Aorta (tissue), 5 donors: ENCODE measurements around the gene RGS9. TPM values are rescaled to one million over a fixed set of nuclear protein-coding genes. Genes with fewer than 3 reads are reported as not detected.

Experiments used
- ATAC-seq: fragments of 200-7000 bp; cut with Tn5 transposase; one replicate; pipeline ENCODE4 v1.9.1; 2022; ENCODE audit warnings: moderate library complexity; ENCODE audit not compliant: low FRiP score
- DNase-seq, 2 donors: peaks; one replicate each; pipeline ENCODE4 v3.0.0-alpha.2; 2020
- H3K27ac ChIP-seq, 2 donors: one replicate each; pipeline ENCODE4 v1.5.1; 2013; ENCODE audit warnings: low read length in 2 of 2, mild to moderate bottlenecking in 2 of 2, moderate library complexity in 2 of 2, control low read depth in 1 of 2, inconsistent platforms in 1 of 2, low read depth in 1 of 2
- H3K27me3 ChIP-seq, 2 donors: one replicate each; pipeline ENCODE4 v1.6.1; 2013; ENCODE audit warnings: control low read depth in 1 of 2, low read length in 1 of 2, mild to moderate bottlenecking in 1 of 2, moderate library complexity in 1 of 2; ENCODE audit not compliant: insufficient read depth in 2 of 2, control insufficient read depth in 1 of 2
- H3K36me3 ChIP-seq, 2 donors: one replicate each; pipeline ENCODE4 v1.6.1; 2013; ENCODE audit warnings: control low read depth in 1 of 2, low read length in 1 of 2, mild to moderate bottlenecking in 1 of 2; ENCODE audit not compliant: insufficient read depth in 2 of 2, control insufficient read depth in 1 of 2
- H3K4me1 ChIP-seq, 2 donors: one replicate each; pipeline ENCODE4 v1.6.1; 2013; ENCODE audit warnings: low read length in 2 of 2, control low read depth in 1 of 2, mild to moderate bottlenecking in 1 of 2, moderate library complexity in 1 of 2; ENCODE audit not compliant: insufficient read depth in 2 of 2, control insufficient read depth in 1 of 2
- H3K4me3 ChIP-seq, 2 donors: one replicate each; pipeline ENCODE4 v1.5.1; 2013; ENCODE audit warnings: low read length in 2 of 2, control low read depth in 1 of 2, mild to moderate bottlenecking in 1 of 2
- H3K9me3 ChIP-seq: one replicate; pipeline ENCODE4 v1.6.1; 2013; ENCODE audit warnings: mild to moderate bottlenecking, low read length; ENCODE audit not compliant: control insufficient read depth
- WGBS, 2 donors: extraction: QIAGEN DNeasy Blood & Tissue Kit; methylation state at CpG; one replicate each; pipeline ENCODE4 v1.1.7; 2013; 5-methylcytosine and 5-hydroxymethylcytosine counted together
- intact Hi-C, 2 donors: fragments of 100-400 bp; cut with DNase I; formaldehyde crosslinking; loops; one replicate each; pipeline versions ENCODE4 v1.14.2 to v1.15.0; 2022
- polyA plus RNA-seq, 2 donors: library from polyadenylated mRNA; stranded (reverse); fragments of 200-250 nt; gene quantifications; one replicate each; pipeline ENCODE4 v1.2.3, GENCODE V29; 2013
- total RNA-seq, 2 donors: library from RNA; stranded (reverse); fragmentation: NEBNext Ultra II Directional; extraction: Animal tissue kit (Norgen Biotek cat#: 25700); gene quantifications; one replicate each; pipeline ENCODE4 v1.2.1, GENCODE V29; 2021
- donor health status: healthy with polysubstance abuse.
- donor health status: Bipolar disorder and iron deficiency.
- donor health status: DM: no; HTN: no; CAD: no.
- donor health status: DM: no; HTN: no; CAD: no.
- donor health status: DM: yes; HTN: yes; CAD: no.

The RGS9 gene
- total and polyA plus RNA-seq, 4 donors: 0.75 to 7.1 (median 2.2) TPM

DNA sequence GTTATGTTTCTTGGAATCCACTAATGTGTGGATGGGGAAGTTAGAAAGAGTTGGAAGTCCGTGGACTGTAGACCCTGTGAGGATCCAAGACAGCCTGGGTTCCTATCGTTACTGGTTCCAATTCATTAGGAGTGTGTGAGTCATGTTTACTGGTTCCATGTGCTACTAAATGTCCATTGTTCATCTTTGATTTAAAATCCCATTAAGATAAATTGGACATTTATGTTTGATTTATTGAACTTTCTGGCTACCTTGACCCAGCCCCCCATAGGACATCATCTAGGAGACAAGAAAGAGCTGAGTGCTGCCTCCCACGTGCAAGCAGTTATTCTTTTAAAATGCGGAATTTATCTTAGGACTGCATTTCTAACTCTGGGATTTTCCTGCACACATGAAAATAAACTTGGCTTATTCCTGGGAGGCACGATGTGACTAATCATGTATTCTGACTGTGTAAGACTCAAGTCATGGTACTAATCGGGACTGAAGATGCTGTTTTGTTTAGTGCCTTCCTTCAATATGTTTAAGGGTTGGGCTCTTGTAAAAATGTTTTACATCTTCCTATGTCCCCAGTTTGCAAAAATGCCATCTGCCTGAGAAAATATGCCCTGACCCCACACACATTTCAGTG is 53.4 kb downstream of the RGS9 start:
- no peaks in the 10 kb centered on the region for H3K9me3 ChIP-seq
- H3K36me3 ChIP-seq: no peaks in the 10 kb centered on the region
- no peak overlapping the region for H3K27ac ChIP-seq
- intact Hi-C loops: no loop called here
- no peak overlapping the region for H3K4me3 ChIP-seq
- H3K27me3 ChIP-seq: peaks cover 0 to 1% of the 10 kb centered on the region in 2 donors
- no peak for DNase-seq
- ATAC-seq: no peak
- 68 to 73% methylated on average over 6 of the region's 6 CpGs for WGBS, 2 donors
- no peaks in the 10 kb centered on the region for H3K4me1 ChIP-seq

- WGBS, 2 donors: 66 to 81% methylated on average over 8 of the region's 8 CpGs
- peaks cover 0 to 1% of the 10 kb centered on the region in 2 donors for H3K27me3 ChIP-seq
- intact Hi-C loops: no loop called here
Observed at GRCh38 chr17:65191811-65192740, 54.9 kb downstream of the RGS9 start.

DNA sequence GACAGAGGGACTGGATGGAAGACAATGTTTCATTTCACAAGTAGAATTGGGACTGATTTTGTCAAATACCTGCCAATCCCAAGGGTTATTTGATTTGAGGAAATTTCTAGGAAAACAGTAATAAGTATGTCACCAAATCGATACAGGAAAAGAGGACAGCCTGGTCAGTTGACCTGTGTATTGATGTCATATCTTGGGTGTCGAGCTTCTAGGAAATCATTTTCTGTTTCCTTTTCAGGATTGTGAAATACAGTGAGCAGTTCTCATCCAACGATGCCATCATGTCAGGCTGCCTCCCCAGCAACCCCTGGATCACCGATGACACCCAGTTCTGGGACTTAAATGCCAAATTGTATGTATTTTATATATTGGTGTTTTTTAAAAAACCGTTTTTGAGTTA is 56.1 kb downstream of the RGS9 start:
- DNase-seq: no peak
- H3K36me3 ChIP-seq: no peaks in the 10 kb centered on the region
- WGBS, 2 donors: 86 to 88% methylated on average over 5 of the region's 5 CpGs
- H3K9me3 ChIP-seq: no peaks in the 10 kb centered on the region
- intact Hi-C loops: no loop called here
- H3K4me3 ChIP-seq: no peak overlapping the region
- no peak overlapping the region for H3K27ac ChIP-seq
- no peaks in the 10 kb centered on the region for H3K4me1 ChIP-seq
- ATAC-seq: no peak
- H3K27me3 ChIP-seq: peaks cover 0 to 1% of the 10 kb centered on the region in 2 donors

More at GRCh38 chr17:65191811-65192740, 54.9 kb downstream of the RGS9 start:
- no peak overlapping the region for H3K4me3 ChIP-seq
- H3K36me3 ChIP-seq: no peaks in the 10 kb centered on the region
- no peak for ATAC-seq
- no peaks in the 10 kb centered on the region for H3K9me3 ChIP-seq
- no peaks in the 10 kb centered on the region for H3K4me1 ChIP-seq
- DNase-seq: no peak
- H3K27ac ChIP-seq: no peak overlapping the region

- intact Hi-C loops: no loop called here
- no peak overlapping the region for H3K27ac ChIP-seq
- H3K36me3 ChIP-seq: no peaks in the 10 kb centered on the region
- H3K4me1 ChIP-seq: no peaks in the 10 kb centered on the region
- WGBS, 2 donors: 81% methylated on average over 9 of the region's 9 CpGs
- H3K27me3 ChIP-seq: peaks cover 0 to under 1% of the 10 kb centered on the region in 2 donors
- no peak overlapping the region for H3K4me3 ChIP-seq
- H3K9me3 ChIP-seq: no peaks in the 10 kb centered on the region
- ATAC-seq (no peak), DNase-seq (no peak)
Observed at GRCh38 chr17:65193716-65194293, 56.6 kb downstream of the RGS9 start.

GRCh38 chr17:65194670-65195334 is 57.6 kb downstream of the RGS9 start:
- no peaks in the 10 kb centered on the region for H3K27me3 ChIP-seq
- intact Hi-C loops: loop anchor here in 1 of 2 donors (5.0 kb wide), 1 partner anchor 258 kb away; no protein-coding TSS in a partner anchor
- H3K4me1 ChIP-seq: no peaks in the 10 kb centered on the region
- ATAC-seq (no peak), DNase-seq (no peak)
- H3K9me3 ChIP-seq: no peaks in the 10 kb centered on the region
- WGBS, 2 donors: 90% methylated on average over 9 of the region's 9 CpGs
- H3K36me3 ChIP-seq: no peaks in the 10 kb centered on the region
- no peak overlapping the region for H3K27ac ChIP-seq
- H3K4me3 ChIP-seq: no peak overlapping the region

DNA sequence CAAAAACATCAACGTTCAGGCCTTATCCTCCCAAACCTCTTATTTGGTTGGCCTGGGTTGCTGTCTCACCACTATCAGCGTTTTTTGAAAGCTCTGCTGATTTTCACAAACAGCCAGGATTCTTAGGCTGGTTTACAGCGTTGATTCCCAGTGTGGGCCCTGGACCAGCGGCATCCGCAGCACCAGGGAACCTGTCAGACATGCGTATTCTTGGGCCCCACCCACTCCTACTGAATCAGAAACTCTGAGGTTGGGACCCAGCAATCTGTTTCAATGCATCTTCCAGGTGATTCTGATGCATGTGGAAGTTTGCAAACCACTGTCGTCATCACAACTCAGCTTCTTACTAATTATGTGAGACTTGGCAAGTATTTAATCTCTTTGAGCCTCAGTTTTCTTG is 58.5 kb downstream of the RGS9 start:
- Histone ChIP-seq H3K4me1 (no peaks in the 10 kb centered on the region), H3K27ac (no peak overlapping the region), H3K9me3 (no peaks in the 10 kb centered on the region), H3K36me3 (no peaks in the 10 kb centered on the region), H3K27me3 (no peaks in the 10 kb centered on the region), H3K4me3 (no peak overlapping the region)
- intact Hi-C loops: loop anchor here in 1 of 2 donors (5.0 kb wide), 1 partner anchor 258 kb away; no protein-coding TSS in a partner anchor
- DNase-seq (no peak), ATAC-seq (no peak)
- 69 to 75% methylated on average over 7 of the region's 7 CpGs for WGBS, 2 donors

DNA sequence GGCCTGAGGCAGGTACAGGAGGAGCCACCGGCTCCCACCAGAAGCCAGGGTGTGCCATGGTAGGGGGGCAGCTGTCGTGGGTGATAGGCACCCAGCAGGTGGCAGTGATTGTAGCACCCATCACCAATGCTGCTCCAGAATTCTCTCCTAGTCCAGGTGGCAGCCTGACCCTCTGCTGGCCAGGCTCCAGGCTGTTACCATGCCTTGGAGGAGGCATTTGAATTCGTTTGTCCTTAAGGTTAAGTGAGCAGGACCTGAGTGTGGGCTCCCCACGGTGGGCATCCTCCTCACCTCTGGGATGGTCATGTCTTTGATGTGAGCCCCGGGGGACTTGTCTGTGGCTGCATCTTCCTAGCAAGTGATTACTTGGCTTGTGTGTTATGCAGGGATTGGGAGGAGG is 59.4 kb downstream of the RGS9 start:
- H3K27me3 ChIP-seq: no peaks in the 10 kb centered on the region
- 84 to 86% methylated on average over 5 of the region's 5 CpGs for WGBS, 2 donors
- ATAC-seq: no peak
- no peak overlapping the region for H3K4me3 ChIP-seq
- intact Hi-C loops: loop anchor here in 1 of 2 donors (5.0 kb wide), 1 partner anchor 259 kb away; no protein-coding TSS in a partner anchor
- no peaks in the 10 kb centered on the region for H3K9me3 ChIP-seq
- DNase-seq: no peak
- no peaks in the 10 kb centered on the region for H3K4me1 ChIP-seq
- H3K36me3 ChIP-seq: no peaks in the 10 kb centered on the region
- no peak overlapping the region for H3K27ac ChIP-seq

DNA sequence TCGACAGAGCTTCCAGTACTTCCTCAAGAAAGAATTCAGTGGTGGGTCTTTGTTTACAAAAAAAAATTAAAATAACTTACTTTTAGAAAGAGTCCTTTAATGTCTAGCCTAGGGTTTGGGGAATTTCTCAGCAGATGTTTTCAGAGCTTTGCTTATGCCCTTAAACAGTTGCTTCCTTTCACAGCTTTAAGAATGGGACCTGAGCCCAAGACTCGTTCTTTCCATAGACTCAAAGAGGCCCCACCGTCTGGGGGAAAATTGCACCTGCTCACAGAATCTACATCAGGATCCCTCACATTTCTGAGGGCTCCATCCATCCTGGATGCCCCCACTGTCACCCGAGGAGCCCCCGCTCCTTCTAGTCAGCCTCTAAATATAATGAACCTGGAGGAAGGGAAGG is 60.0 kb downstream of the RGS9 start:
- Histone ChIP-seq H3K4me3 (no peak overlapping the region), H3K36me3 (no peaks in the 10 kb centered on the region), H3K27me3 (no peaks in the 10 kb centered on the region), H3K9me3 (no peaks in the 10 kb centered on the region), H3K4me1 (no peaks in the 10 kb centered on the region), H3K27ac (no peak overlapping the region)
- no peak for ATAC-seq
- WGBS, 2 donors: 75 to 79% methylated on average over 5 of the region's 5 CpGs
- no peak for DNase-seq
- intact Hi-C loops: loop anchor here in 1 of 2 donors (5.0 kb wide), 1 partner anchor 260 kb away; no protein-coding TSS in a partner anchor
